ENCODE measurements around the gene IL13RA2.

IL13RA2 gene

DNA sequence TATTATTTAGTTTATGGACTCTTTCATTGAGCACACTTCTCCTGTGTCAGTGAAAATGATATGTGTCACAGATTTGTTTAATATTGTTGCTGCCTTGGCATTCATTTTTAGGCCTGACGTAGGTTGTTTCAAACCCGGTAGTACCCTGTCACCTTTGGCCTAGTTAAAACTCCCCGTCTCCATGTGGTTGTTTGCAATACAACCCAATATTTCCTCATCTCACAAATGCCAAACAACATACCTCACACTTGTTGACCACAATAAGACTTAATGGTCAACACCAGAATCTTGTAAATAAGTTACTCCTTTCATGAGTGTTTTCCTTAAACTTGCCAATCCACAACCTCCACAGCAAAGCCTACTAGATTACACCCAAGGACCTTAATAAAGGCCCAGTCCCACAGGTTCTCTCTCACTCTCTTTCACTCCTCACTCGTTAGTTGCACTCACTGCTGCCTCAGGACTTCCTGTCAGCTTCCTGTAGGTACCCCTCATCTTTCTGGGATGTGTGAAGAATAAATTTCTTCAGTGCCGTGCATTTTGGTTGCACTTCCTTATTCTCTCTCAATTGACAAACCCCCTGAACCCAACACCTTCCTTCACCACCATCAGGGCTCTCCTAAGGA lies 31.3 kb downstream of the IL13RA2 start:
- DNase-seq (ENCODE audit: low read depth, low spot score) = no peak

DNA sequence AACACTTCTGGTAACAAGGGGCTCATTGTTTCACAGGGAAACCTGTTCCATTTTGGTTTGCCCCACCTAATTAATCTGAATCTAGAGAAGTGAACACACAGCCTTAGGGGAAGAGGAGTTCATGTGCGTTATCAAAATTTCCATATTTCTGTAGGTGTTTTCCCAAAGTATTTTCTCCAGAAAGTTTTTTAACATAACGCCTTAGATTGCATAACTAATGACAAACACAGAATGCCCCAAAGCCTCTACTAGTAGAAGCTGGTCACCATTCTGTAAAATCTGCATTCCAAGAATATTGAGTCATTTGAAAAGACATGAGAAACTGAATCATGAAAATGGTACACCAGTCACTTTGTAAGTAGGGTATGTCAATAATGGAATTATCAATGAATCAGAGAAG lies 41.1 kb downstream of the IL13RA2 start:
- no peak for DNase-seq (ENCODE audit: low read depth, low spot score)

- DNase-seq (ENCODE audit: low read depth, low spot score) = no peak
Measured at GRCh38 chrX:114973013-114973412, 44.4 kb downstream of the IL13RA2 start.

GRCh38 chrX:114970806-114971205 lies 46.6 kb downstream of the IL13RA2 start:
- no peak for DNase-seq (ENCODE audit: low read depth, low spot score)

- no peak for DNase-seq (ENCODE audit: low read depth, low spot score)
Measured at GRCh38 chrX:114964374-114964773, 53.0 kb downstream of the IL13RA2 start.

DNA sequence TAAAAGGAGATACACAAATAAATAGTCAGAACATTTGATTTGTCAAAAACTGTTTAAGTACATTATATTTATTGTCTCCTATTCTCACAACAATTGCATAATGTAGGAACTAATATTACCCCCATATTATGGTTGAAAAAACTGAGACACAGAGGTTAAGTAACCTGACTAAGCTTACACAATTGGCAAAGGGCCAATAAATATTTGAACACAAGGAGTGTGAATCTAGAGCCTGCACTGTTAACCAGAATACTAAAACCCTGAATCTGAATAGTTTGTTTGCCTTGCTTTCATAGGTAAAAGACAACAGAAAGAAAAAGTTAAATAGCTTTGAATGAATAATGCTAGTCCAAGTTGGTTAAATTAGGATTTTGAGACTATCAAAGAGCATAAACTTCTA lies 55.2 kb downstream of the IL13RA2 start:
- no peak for DNase-seq (ENCODE audit: low read depth, low spot score)

DNA sequence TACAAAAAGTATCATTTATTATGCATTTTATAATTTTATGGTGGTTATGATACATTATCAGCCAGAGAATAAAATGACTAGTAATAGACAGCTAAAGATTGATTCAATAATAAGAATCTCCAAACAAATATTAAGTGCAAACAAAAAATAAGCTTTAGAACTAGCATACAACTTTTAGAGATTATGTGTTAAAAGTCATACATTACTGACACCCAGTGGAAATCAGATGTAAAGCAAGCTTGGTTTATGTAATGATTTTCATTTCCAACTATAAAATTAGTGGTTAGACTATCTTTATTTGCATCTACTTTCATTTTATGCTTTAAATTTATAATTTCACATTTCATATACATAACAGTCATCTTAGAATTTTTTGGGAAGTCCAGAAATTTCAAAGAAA lies 57.7 kb downstream of the IL13RA2 start:
- DNase-seq (ENCODE audit: low read depth, low spot score) = no peak
